K562 (cell line): ENCODE results near the gene SMARCB1. TPM values are rescaled to one million over a fixed set of nuclear protein-coding genes. Genes with fewer than 3 reads are reported as not detected.

Experiments used
- POU5F1 ChIP-seq: fragments of 150-350 bp; IDR thresholded peaks from 2 replicates; pipeline ENCODE4 v1.6.1; 2014; ENCODE audit warnings: borderline replicate concordance, low read length, low read depth, mild to moderate bottlenecking; ENCODE audit not compliant: partially characterized antibody
- PPARD ChIP-seq: fragments of 250-450 bp; sonication (Bioruptor Pico); IDR thresholded peaks from 2 replicates; pipeline ENCODE4 v1.8.0; 2022; ENCODE audit warnings: inconsistent platforms, mild to moderate bottlenecking, moderate library complexity
- RBM22 ChIP-seq: fragments of 200-400 bp; formaldehyde crosslinking; IDR thresholded peaks from 2 replicates; pipeline ENCODE4 v1.6.1; 2018; ENCODE audit warnings: low read length, low read depth; ENCODE audit not compliant: poor library complexity, severe bottlenecking
- SAP30 ChIP-seq: fragments of 200-600 bp; sonication (generic); IDR thresholded peaks from 2 replicates; pipeline ENCODE4 v1.6.1; 2012; ENCODE audit warnings: borderline replicate concordance, low read depth, mild to moderate bottlenecking, moderate library complexity, low read length, control low read depth, inconsistent platforms; ENCODE audit not compliant: insufficient read depth, poor library complexity, severe bottlenecking
- SMC3 ChIP-seq: conservative IDR thresholded peaks from 2 replicates; pipeline ENCODE4 v1.6.1; 2011; ENCODE audit warnings: low read depth, low read length, improper control_type of control experiment; ENCODE audit not compliant: insufficient read depth
- ZNF586 ChIP-seq: fragments of 450-650 bp; formaldehyde crosslinking; conservative IDR thresholded peaks from 2 replicates; pipeline ENCODE4 v1.4.0; 2020; ENCODE audit warnings: mild to moderate bottlenecking, moderate library complexity
- polyA plus RNA-seq, 8 experiments: library from polyadenylated mRNA; depleted of rRNA in 4 of 8; stranded (reverse) in 5 of 8; unstranded in 3 of 8; fragments of >200 nt; fragmentation: Nextera tagmentation in 2 of 8; fragmentation: Illumina TruSeq in 1 of 8; extraction: Ambion mirVana in 2 of 8; extraction: Trizol in 1 of 8; gene quantifications; 2 replicates each; pipeline versions ENCODE4 v1.2.1 to v1.2.3, GENCODE V29; 2011 to 2014; ENCODE audit warnings: inconsistent platforms in 1 of 8, missing spikeins in 1 of 8
- total RNA-seq, 7 experiments: library from RNA; depleted of rRNA in 6 of 7; stranded (reverse); fragments of >200 nt in 6 of 7; fragmentation: Illumina TruSeq in 2 of 7; extraction: Trizol in 2 of 7; gene quantifications; 2 replicates each; pipeline versions ENCODE4 v1.2.1 to v1.2.3, GENCODE V29; 2011 to 2021; ENCODE audit warnings: low replicate concordance in 1 of 7
- TF ChIP-seq, protein P1 (sequence below): fragments of 250-450 bp; sonication (Bioruptor Pico); IDR thresholded peaks from 2 replicates; pipeline ENCODE4 v1.4.0; 2020
- TF ChIP-seq, protein P2 (sequence below), 2 experiments: fragments of 450-650 bp; formaldehyde crosslinking in 1 of 2; IDR thresholded peaks; 2 replicates each; pipeline versions ENCODE4 v1.4.0 to v1.6.1; 2014 to 2020; ENCODE audit warnings: mild to moderate bottlenecking in 2 of 2, borderline replicate concordance in 1 of 2, low read depth in 1 of 2
- TF ChIP-seq, protein P3 (sequence below): fragments of 250-450 bp; sonication (Bioruptor Pico); IDR thresholded peaks from 2 replicates; pipeline ENCODE4 v1.4.0; 2020; ENCODE audit warnings: borderline replicate concordance
- TF ChIP-seq, protein P4 (sequence below), 2 experiments: IDR thresholded peaks; 2 replicates each; pipeline ENCODE4 v1.6.1; 2012; ENCODE audit warnings: improper control_type of control experiment in 2 of 2, low read depth in 2 of 2, low read length in 2 of 2, borderline replicate concordance in 1 of 2

SMARCB1 gene
- total and polyA plus RNA-seq, 9 of the 15 experiments (the other 6 are each of a cell fraction or from before 2014, with no cell fraction given) = 1.2 to 113 (median 65.4) TPM

DNA sequence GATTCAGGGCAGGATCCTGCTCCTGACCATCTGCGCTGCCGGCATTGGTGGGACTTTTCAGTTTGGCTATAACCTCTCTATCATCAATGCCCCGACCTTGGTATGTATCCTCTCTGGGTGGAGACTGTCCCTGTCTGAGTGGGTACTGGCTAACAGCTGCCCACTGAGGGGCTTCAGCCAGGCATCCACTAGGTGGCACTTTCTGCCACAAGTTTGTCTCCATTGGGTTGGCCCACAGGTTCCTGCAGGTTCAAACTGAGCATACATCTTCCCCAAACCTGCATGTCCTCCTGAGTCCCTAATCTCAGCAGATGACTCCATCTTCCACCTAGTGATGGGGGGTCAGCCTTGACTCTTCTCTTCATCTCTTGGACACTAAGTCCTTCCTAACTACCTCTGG lies 75.3 kb downstream of the SMARCB1 start (continued):
- TF ChIP-seq, protein P1, sequence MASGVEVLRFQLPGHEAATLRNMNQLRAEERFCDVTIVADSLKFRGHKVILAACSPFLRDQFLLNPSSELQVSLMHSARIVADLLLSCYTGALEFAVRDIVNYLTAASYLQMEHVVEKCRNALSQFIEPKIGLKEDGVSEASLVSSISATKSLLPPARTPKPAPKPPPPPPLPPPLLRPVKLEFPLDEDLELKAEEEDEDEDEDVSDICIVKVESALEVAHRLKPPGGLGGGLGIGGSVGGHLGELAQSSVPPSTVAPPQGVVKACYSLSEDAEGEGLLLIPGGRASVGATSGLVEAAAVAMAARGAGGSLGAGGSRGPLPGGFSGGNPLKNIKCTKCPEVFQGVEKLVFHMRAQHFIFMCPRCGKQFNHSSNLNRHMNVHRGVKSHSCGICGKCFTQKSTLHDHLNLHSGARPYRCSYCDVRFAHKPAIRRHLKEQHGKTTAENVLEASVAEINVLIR (CRISPR knock-in tag) = no peak
- TF ChIP-seq ZNF586 (CRISPR knock-in tag) (no peak), SMC3 (peak; percentile 28; the same call in 1 of the 2 replicates), SAP30 (no peak), POU5F1 (no peak), PPARD (CRISPR knock-in tag) (no peak), RBM22 (no peak)
- TF ChIP-seq, protein P2, sequence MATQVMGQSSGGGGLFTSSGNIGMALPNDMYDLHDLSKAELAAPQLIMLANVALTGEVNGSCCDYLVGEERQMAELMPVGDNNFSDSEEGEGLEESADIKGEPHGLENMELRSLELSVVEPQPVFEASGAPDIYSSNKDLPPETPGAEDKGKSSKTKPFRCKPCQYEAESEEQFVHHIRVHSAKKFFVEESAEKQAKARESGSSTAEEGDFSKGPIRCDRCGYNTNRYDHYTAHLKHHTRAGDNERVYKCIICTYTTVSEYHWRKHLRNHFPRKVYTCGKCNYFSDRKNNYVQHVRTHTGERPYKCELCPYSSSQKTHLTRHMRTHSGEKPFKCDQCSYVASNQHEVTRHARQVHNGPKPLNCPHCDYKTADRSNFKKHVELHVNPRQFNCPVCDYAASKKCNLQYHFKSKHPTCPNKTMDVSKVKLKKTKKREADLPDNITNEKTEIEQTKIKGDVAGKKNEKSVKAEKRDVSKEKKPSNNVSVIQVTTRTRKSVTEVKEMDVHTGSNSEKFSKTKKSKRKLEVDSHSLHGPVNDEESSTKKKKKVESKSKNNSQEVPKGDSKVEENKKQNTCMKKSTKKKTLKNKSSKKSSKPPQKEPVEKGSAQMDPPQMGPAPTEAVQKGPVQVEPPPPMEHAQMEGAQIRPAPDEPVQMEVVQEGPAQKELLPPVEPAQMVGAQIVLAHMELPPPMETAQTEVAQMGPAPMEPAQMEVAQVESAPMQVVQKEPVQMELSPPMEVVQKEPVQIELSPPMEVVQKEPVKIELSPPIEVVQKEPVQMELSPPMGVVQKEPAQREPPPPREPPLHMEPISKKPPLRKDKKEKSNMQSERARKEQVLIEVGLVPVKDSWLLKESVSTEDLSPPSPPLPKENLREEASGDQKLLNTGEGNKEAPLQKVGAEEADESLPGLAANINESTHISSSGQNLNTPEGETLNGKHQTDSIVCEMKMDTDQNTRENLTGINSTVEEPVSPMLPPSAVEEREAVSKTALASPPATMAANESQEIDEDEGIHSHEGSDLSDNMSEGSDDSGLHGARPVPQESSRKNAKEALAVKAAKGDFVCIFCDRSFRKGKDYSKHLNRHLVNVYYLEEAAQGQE (IDR thresholded peaks at IDR 0.05; ENCODE audit: borderline replicate concordance) = 0 out of 2 replicates have a peak, but pooled peaks have one; percentile 42
- TF ChIP-seq, protein P2 (CRISPR knock-in tag; IDR thresholded peaks at IDR 0.05; ENCODE audit: low read depth) = no peak
- TF ChIP-seq, protein P3, sequence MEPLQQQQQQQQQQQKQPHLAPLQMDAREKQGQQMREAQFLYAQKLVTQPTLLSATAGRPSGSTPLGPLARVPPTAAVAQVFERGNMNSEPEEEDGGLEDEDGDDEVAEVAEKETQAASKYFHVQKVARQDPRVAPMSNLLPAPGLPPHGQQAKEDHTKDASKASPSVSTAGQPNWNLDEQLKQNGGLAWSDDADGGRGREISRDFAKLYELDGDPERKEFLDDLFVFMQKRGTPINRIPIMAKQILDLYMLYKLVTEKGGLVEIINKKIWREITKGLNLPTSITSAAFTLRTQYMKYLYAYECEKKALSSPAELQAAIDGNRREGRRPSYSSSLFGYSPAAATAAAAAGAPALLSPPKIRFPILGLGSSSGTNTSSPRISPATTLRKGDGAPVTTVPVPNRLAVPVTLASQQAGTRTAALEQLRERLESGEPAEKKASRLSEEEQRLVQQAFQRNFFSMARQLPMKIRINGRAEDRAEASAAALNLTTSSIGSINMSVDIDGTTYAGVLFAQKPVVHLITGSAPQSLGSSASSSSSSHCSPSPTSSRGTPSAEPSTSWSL (CRISPR knock-in tag) = no peak
- TF ChIP-seq, protein P4, sequence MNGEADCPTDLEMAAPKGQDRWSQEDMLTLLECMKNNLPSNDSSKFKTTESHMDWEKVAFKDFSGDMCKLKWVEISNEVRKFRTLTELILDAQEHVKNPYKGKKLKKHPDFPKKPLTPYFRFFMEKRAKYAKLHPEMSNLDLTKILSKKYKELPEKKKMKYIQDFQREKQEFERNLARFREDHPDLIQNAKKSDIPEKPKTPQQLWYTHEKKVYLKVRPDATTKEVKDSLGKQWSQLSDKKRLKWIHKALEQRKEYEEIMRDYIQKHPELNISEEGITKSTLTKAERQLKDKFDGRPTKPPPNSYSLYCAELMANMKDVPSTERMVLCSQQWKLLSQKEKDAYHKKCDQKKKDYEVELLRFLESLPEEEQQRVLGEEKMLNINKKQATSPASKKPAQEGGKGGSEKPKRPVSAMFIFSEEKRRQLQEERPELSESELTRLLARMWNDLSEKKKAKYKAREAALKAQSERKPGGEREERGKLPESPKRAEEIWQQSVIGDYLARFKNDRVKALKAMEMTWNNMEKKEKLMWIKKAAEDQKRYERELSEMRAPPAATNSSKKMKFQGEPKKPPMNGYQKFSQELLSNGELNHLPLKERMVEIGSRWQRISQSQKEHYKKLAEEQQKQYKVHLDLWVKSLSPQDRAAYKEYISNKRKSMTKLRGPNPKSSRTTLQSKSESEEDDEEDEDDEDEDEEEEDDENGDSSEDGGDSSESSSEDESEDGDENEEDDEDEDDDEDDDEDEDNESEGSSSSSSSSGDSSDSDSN (IDR thresholded peaks at IDR 0.05; ENCODE audit: borderline replicate concordance in 1 of 2, low read depth in 2 of 2, low read length in 2 of 2) = no peak
